Tibial nerve (tissue), 4 donors: ENCODE results near the gene ZYG11B. TPM values are rescaled to one million over a fixed set of nuclear protein-coding genes. Genes with fewer than 3 reads are reported as not detected.

Experiments
- DNase-seq, 2 donors: peaks; one replicate each; pipeline ENCODE4 v3.0.0-alpha.2; 2019; ENCODE audit warnings: low spot score in 2 of 2
- H3K27ac ChIP-seq, 4 donors: fragments of 200-600 bp; sonication (generic) in 3 of 4; one replicate each; pipeline ENCODE4 v1.5.1; 2017 to 2019; ENCODE audit warnings: mild to moderate bottlenecking in 1 of 4
- H3K27me3 ChIP-seq, 2 donors: fragments of 200-600 bp; sonication (generic) in 1 of 2; one replicate each; pipeline versions ENCODE4 v1.5.1 to v1.6.0; 2017 to 2019
- H3K36me3 ChIP-seq, 3 donors: fragments of 200-600 bp; sonication (generic); one replicate each; pipeline ENCODE4 v1.5.1; 2018 to 2019
- H3K4me1 ChIP-seq, 4 donors: fragments of 200-600 bp; sonication (generic) in 3 of 4; one replicate each; pipeline ENCODE4 v1.5.1; 2017 to 2019
- H3K4me3 ChIP-seq, 4 donors: fragments of 200-600 bp; sonication (generic) in 3 of 4; one replicate each; pipeline ENCODE4 v1.5.1; 2017 to 2019; ENCODE audit warnings: mild to moderate bottlenecking in 1 of 4, moderate library complexity in 1 of 4
- H3K9me3 ChIP-seq, 4 donors: fragments of 200-600 bp; sonication (generic) in 3 of 4; one replicate each; pipeline ENCODE4 v1.5.1; 2017 to 2019
- EP300 ChIP-seq, 2 donors: sonication (generic); formaldehyde crosslinking; IDR thresholded peaks; one replicate each; pipeline ENCODE4 v1.6.1; 2017; ENCODE audit warnings: antibody characterized with exemption in 2 of 2, mild to moderate bottlenecking in 1 of 2
- POLR2A ChIP-seq, 2 donors: fragments of 450-650 bp; IDR thresholded peaks; one replicate each; pipeline ENCODE4 v1.6.1; 2017; ENCODE audit warnings: antibody characterized with exemption in 2 of 2, mild to moderate bottlenecking in 2 of 2, moderate library complexity in 2 of 2
- WGBS, 2 donors: methylation state at CpG; one replicate each; pipeline ENCODE4 v1.1.5; 2018; 5-methylcytosine and 5-hydroxymethylcytosine counted together
- total RNA-seq, 4 donors: library from RNA; depleted of rRNA; stranded (reverse); fragments of >200 nt; gene quantifications; one replicate each; pipeline ENCODE4 v1.1.0, GENCODE V29; 2016
- TF ChIP-seq, protein P1 (sequence below), 5 experiments: fragments of 200-600 bp in 3 of 5; fragments of 450-650 bp in 2 of 5; sonication (generic) in 3 of 5; IDR thresholded peaks; one replicate each; pipeline ENCODE4 v1.5.1; 2016 to 2019; ENCODE audit warnings: antibody characterized with exemption in 5 of 5, mild to moderate bottlenecking in 3 of 5, moderate library complexity in 2 of 5

ZYG11B gene
- total RNA-seq, 4 donors from 2014 or later: 41.9 to 46.5 (median 42.7) TPM

DNA sequence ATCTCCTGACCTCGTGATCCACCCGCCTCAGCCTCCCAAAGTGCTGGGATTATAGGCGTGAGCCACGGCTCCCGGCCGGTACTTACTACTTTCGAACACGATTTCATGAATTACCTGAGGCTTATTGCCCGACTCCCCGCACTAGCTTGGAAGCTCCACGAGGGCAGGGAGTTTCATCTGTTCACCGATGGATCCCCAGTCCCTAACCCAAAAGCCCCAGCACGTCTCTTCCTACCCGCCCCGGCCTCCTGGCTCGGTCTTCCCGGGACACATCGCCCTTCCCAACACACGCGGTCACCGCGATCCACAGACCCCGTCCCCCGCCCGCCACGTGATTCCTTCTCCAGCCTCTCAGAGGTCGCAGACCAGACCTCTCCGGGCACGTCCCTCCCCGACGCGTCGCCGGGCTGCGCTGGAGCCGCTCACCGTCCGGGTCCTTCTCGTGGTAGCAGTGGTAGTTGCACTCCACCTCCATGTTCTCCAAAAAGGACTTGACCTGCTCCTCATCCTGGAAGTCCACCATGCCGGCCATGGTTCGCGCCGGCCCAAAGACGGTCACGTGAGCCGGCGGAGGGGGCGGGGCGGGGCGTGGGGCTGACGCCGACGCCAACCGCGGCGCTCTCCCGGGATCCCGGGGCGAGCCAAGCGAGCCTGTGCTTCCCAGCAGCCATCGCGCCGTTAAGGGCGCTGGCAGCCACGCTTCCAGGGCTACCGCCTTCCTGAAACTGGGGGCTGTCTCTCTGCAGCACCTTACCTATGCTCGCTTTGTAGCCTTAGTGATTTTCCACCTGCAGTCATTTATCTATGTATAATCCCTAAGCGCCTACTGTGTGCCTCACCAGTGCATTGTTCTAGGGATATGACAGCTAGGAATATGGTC, 28.2 kb upstream of the ZYG11B start, which contains the start of gene COA7:
Gene COA7 (minus strand): TSS at position 553 of the 880 bp plus-strand sequence. CDS start 21 bp downstream, at position 532.
- TF ChIP-seq, protein P1, sequence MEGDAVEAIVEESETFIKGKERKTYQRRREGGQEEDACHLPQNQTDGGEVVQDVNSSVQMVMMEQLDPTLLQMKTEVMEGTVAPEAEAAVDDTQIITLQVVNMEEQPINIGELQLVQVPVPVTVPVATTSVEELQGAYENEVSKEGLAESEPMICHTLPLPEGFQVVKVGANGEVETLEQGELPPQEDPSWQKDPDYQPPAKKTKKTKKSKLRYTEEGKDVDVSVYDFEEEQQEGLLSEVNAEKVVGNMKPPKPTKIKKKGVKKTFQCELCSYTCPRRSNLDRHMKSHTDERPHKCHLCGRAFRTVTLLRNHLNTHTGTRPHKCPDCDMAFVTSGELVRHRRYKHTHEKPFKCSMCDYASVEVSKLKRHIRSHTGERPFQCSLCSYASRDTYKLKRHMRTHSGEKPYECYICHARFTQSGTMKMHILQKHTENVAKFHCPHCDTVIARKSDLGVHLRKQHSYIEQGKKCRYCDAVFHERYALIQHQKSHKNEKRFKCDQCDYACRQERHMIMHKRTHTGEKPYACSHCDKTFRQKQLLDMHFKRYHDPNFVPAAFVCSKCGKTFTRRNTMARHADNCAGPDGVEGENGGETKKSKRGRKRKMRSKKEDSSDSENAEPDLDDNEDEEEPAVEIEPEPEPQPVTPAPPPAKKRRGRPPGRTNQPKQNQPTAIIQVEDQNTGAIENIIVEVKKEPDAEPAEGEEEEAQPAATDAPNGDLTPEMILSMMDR (IDR thresholded peaks at IDR 0.05): peak in 1 of 5 experiments; percentile 25
- peak; percentile 33 to 57 for TF ChIP-seq POLR2A (IDR thresholded peaks at IDR 0.05)
- TF ChIP-seq EP300 (IDR thresholded peaks at IDR 0.05): peak; percentile 57 to 88
- WGBS, 2 donors: 2 to 4% methylated on average over 36 to 68 of the region's 68 CpGs
- H3K27me3 ChIP-seq: no peaks in the 10 kb centered on the region

GRCh38 chr1:52702886-52703787, 23.1 kb upstream of the ZYG11B start:
- no peaks in the 10 kb centered on the region for H3K9me3 ChIP-seq
- peaks cover 0 to 17% (median 6%) of the 10 kb centered on the region in 4 donors for H3K4me1 ChIP-seq
- WGBS, 2 donors: 6 to 8% methylated on average over 34 of the region's 35 CpGs
- DNase-seq: peak; percentile 72 to 82
- H3K27me3 ChIP-seq: no peaks in the 10 kb centered on the region
- no peaks in the 10 kb centered on the region for H3K36me3 ChIP-seq
- peak overlapping the region; percentile 38 to 84 (median 70) for H3K27ac ChIP-seq
- peak overlapping the region; percentile 36 to 61 (median 48) for H3K4me3 ChIP-seq
- TF ChIP-seq POLR2A (IDR thresholded peaks at IDR 0.05) (peak; percentile 39 to 61), EP300 (IDR thresholded peaks at IDR 0.05) (peak; percentile 31 to 84)
- TF ChIP-seq, protein P1 (IDR thresholded peaks at IDR 0.05): peak in 2 of 5 experiments; percentile 7 to 27

More for the DNA sequence above, 28.2 kb upstream of the ZYG11B start, which contains the start of gene COA7:
- H3K9me3 ChIP-seq: no peaks in the 10 kb centered on the region
- peak within 1 kb of the TSS; percentile 78 to 83 (median 81) for H3K27ac ChIP-seq
- H3K36me3 ChIP-seq: peaks cover 0 to 2% (median 0%) of the 10 kb centered on the region in 3 donors
- H3K4me1 ChIP-seq: peaks cover 0 to 24% (median 6%) of the 10 kb centered on the region in 4 donors
- peak; percentile 81 to 83 for DNase-seq
- H3K4me3 ChIP-seq: peak within 1 kb of the TSS; percentile 62 to 76 (median 68)

DNA sequence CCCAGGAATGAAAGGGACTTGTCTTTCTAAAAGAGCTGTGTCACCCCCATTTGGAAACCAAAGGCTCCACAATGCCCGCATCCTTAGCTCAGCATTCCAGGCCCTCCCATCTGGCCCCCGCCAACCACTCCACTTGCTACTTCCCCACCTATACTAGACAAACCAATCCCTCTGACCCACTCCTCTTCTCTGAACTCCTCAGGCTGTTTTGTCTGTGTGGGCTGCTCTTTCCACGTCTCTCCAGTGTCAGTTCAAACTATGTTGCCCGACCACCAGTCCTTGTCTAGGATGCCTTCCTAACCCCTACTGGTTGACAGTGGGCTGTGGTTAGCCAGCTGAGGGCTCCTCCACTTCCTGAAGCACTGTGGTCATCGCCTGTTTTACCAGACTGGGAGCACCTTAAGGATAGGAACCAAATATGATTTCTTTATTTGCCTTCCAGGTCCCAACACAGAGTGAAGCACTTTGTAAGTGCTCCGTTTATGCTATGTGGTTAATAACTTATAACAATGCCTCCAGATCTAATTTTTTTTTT, 20.1 kb upstream of the ZYG11B start:
- DNase-seq: no peak
- Histone ChIP-seq H3K27me3 (no peaks in the 10 kb centered on the region), H3K9me3 (no peaks in the 10 kb centered on the region), H3K36me3 (no peaks in the 10 kb centered on the region), H3K4me3 (no peak overlapping the region), H3K27ac (no peak overlapping the region), H3K4me1 (peaks cover 0 to 7% (median 0%) of the 10 kb centered on the region in 4 donors)
- TF ChIP-seq EP300 (IDR thresholded peaks at IDR 0.05) (no peak), POLR2A (IDR thresholded peaks at IDR 0.05) (no peak)
- TF ChIP-seq, protein P1 (IDR thresholded peaks at IDR 0.05): no peak
- WGBS, 2 donors: 81 to 82% methylated on average over 5 of the region's 6 CpGs

GRCh38 chr1:52706941-52707926, 19.0 kb upstream of the ZYG11B start:
- Histone ChIP-seq H3K9me3 (no peaks in the 10 kb centered on the region), H3K4me3 (no peak overlapping the region), H3K36me3 (no peaks in the 10 kb centered on the region), H3K4me1 (peaks cover 0 to 7% (median 0%) of the 10 kb centered on the region in 4 donors), H3K27ac (peak overlapping the region in 1 of 4 donors; percentile 68), H3K27me3 (no peaks in the 10 kb centered on the region)
- DNase-seq: peak in 1 of 2 donors; percentile 10
- no peak for TF ChIP-seq POLR2A (IDR thresholded peaks at IDR 0.05)
- TF ChIP-seq EP300 (IDR thresholded peaks at IDR 0.05): no peak
- TF ChIP-seq, protein P1 (IDR thresholded peaks at IDR 0.05): no peak
- WGBS, 2 donors: 87% methylated on average over 18 of the region's 18 CpGs
